Mucosa of gallbladder (tissue), 1 donor: ENCODE measurements around the gene RAB6B. TPM values are rescaled to one million over a fixed set of nuclear protein-coding genes. Genes with fewer than 3 reads are reported as not detected.

ENCODE experiments used
- total RNA-seq: library from RNA; stranded (reverse); gene quantifications from one replicate; pipeline ENCODE4 v1.2.1, GENCODE V29; 2021
- donor health status: DM: no; HTN: no; CAD: no.

Gene RAB6B
- total RNA-seq, 1 donor from 2014 or later, result 8.4 TPM

Other genes with a start within 250 kb of the RAB6B start
- gene TOPBP1, start 233.9 kb downstream of the RAB6B start, total RNA-seq, result 15.5 TPM
- 22.7 TPM for gene TF, start 149.5 kb downstream of the RAB6B start, total RNA-seq
- 58.8 TPM for gene SRPRB, start 90.1 kb downstream of the RAB6B start, total RNA-seq
- 48.1 TPM for gene SLCO2A1, start 134.0 kb upstream of the RAB6B start, total RNA-seq